HFFc6 (cell line): ENCODE data around the gene EARS2. TPM values are rescaled to one million over a fixed set of nuclear protein-coding genes. Genes with fewer than 3 reads are reported as not detected.

Source experiments
- DNase-seq: peaks from one replicate; pipeline ENCODE4 v3.0.0-alpha.2; 2018
- H3K27ac Mint-ChIP-seq: 2 replicates; pipeline ENCODE4 v1.8.0; 2020; ENCODE audit warnings: mild to moderate bottlenecking, mixed read lengths
- H3K27me3 Mint-ChIP-seq: 2 replicates; pipeline ENCODE4 v1.8.0; 2021; ENCODE audit warnings: mild to moderate bottlenecking, moderate library complexity, mixed read lengths; ENCODE audit not compliant: insufficient read depth
- H3K36me3 Mint-ChIP-seq: 2 replicates; pipeline ENCODE4 v1.8.0; 2021; ENCODE audit warnings: low read depth, mixed read lengths
- H3K4me1 Mint-ChIP-seq: 2 replicates; pipeline ENCODE4 v1.8.0; 2020; ENCODE audit warnings: low read depth, mixed read lengths
- H3K4me3 Mint-ChIP-seq: 2 replicates; pipeline ENCODE4 v1.8.0; 2020; ENCODE audit warnings: mild to moderate bottlenecking, moderate library complexity, mixed read lengths
- H3K9me3 Mint-ChIP-seq: 2 replicates; pipeline ENCODE4 v1.8.0; 2020; ENCODE audit warnings: mild to moderate bottlenecking, mixed read lengths
- CTCF ChIP-seq: fragments of 200-600 bp; sonication (generic); IDR thresholded peaks from 2 replicates; pipeline ENCODE4 v1.5.0; 2021; ENCODE audit warnings: antibody characterized with exemption, mild to moderate bottlenecking
- total RNA-seq, 6 experiments: library from RNA; stranded (reverse); fragmentation: NEBNext Ultra II Directional; extraction: Animal tissue kit (Norgen Biotek cat#: 25700); gene quantifications; 2 replicates in 1 of 6; 3 replicates in 5 of 6; pipeline ENCODE4 v1.2.3, GENCODE V29; 2021

The EARS2 gene
- total RNA-seq, 6 experiments from 2014 or later: 22.1 to 30.8 (median 27.0) TPM

- Mint-ChIP-seq H3K9me3 (no peaks in the 10 kb centered on the region), H3K27me3 (no peaks in the 10 kb centered on the region), H3K4me1 (peaks cover 15% of the 10 kb centered on the region), H3K4me3 (no peak overlapping the region), H3K36me3 (peaks cover 10% of the 10 kb centered on the region; the same call in 1 of the 2 replicates), H3K27ac (no peak overlapping the region)
- no peak for TF ChIP-seq CTCF
- no peak for DNase-seq
Measured at GRCh38 chr16:23532448-23532847, 24.7 kb downstream of the EARS2 start.

GRCh38 chr16:23530062-23530461, 27.1 kb downstream of the EARS2 start:
- Mint-ChIP-seq H3K36me3 (peaks cover 10% of the 10 kb centered on the region), H3K27me3 (no peaks in the 10 kb centered on the region), H3K4me1 (no peaks in the 10 kb centered on the region), H3K27ac (no peak overlapping the region), H3K4me3 (no peak overlapping the region), H3K9me3 (no peaks in the 10 kb centered on the region)
- TF ChIP-seq CTCF: no peak
- no peak for DNase-seq

- H3K36me3 Mint-ChIP-seq: peaks cover 6% of the 10 kb centered on the region
Measured at GRCh38 chr16:23528644-23529310, 28.4 kb downstream of the EARS2 start.

GRCh38 chr16:23527961-23528643, 29.0 kb downstream of the EARS2 start:
- no peak for DNase-seq
- Mint-ChIP-seq H3K4me1 (no peaks in the 10 kb centered on the region), H3K36me3 (peaks cover 10% of the 10 kb centered on the region), H3K27ac (no peak overlapping the region), H3K9me3 (no peaks in the 10 kb centered on the region), H3K27me3 (peaks cover 1% of the 10 kb centered on the region; the same call in 1 of the 2 replicates), H3K4me3 (no peak overlapping the region)
- no peak for TF ChIP-seq CTCF

More at GRCh38 chr16:23528644-23529310, 28.4 kb downstream of the EARS2 start:
- Mint-ChIP-seq H3K27me3 (no peaks in the 10 kb centered on the region), H3K4me3 (no peak overlapping the region), H3K9me3 (no peaks in the 10 kb centered on the region), H3K4me1 (no peaks in the 10 kb centered on the region), H3K27ac (no peak overlapping the region)
- DNase-seq: no peak
- no peak for TF ChIP-seq CTCF

- H3K36me3 Mint-ChIP-seq: peaks cover 33% of the 10 kb centered on the region
- no peaks in the 10 kb centered on the region for H3K9me3 Mint-ChIP-seq
- H3K4me3 Mint-ChIP-seq: no peak overlapping the region
- no peak overlapping the region for H3K27ac Mint-ChIP-seq
- peaks cover 1% of the 10 kb centered on the region; the same call in 1 of the 2 replicates for H3K27me3 Mint-ChIP-seq
- no peak for TF ChIP-seq CTCF
- no peaks in the 10 kb centered on the region for H3K4me1 Mint-ChIP-seq
- no peak for DNase-seq
Measured at GRCh38 chr16:23524886-23525285, 32.3 kb downstream of the EARS2 start.
